Tibial nerve (tissue), 4 donors: ENCODE measurements around the gene SPRR2F.

ENCODE experiments used
- CTCF ChIP-seq, 5 experiments: fragments of 200-600 bp in 3 of 5; fragments of 450-650 bp in 2 of 5; sonication (generic) in 3 of 5; IDR thresholded peaks; one replicate each; pipeline ENCODE4 v1.5.1; 2016 to 2019; ENCODE audit warnings: antibody characterized with exemption in 5 of 5, mild to moderate bottlenecking in 3 of 5, moderate library complexity in 2 of 5
- EP300 ChIP-seq, 2 donors: sonication (generic); formaldehyde crosslinking; IDR thresholded peaks; one replicate each; pipeline ENCODE4 v1.6.1; 2017; ENCODE audit warnings: antibody characterized with exemption in 2 of 2, mild to moderate bottlenecking in 1 of 2
- POLR2A ChIP-seq, 2 donors: fragments of 450-650 bp; IDR thresholded peaks; one replicate each; pipeline ENCODE4 v1.6.1; 2017; ENCODE audit warnings: antibody characterized with exemption in 2 of 2, mild to moderate bottlenecking in 2 of 2, moderate library complexity in 2 of 2

GRCh38 chr1:153127296-153127695 is 14.0 kb upstream of the SPRR2F start:
- no peak for TF ChIP-seq CTCF (IDR thresholded peaks at IDR 0.05)
- TF ChIP-seq POLR2A (IDR thresholded peaks at IDR 0.05): no peak
- no peak for TF ChIP-seq EP300 (IDR thresholded peaks at IDR 0.05)
